Measurements from ENCODE around the gene DPY19L3.

DNA sequence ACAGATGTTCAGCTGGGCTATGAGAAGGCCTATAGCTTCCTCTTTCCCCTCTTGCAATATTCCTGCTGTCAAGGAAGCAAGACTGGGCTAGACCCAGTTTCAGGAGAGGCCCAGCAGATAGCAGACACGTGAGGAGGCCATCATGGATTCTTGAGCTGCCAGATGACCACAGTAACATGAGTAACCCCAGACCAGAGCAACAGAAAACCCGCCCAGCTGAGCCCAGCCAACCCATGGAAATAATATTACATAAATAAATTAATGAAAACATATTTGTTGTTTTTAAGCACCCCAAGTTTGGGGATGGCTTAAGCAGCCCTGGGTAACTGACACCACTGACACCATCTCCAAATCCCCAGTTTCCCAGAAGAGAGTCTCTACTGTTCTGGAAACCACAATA, 125.2 kb downstream of the DPY19L3 start:
- TF ChIP-seq, protein P1, sequence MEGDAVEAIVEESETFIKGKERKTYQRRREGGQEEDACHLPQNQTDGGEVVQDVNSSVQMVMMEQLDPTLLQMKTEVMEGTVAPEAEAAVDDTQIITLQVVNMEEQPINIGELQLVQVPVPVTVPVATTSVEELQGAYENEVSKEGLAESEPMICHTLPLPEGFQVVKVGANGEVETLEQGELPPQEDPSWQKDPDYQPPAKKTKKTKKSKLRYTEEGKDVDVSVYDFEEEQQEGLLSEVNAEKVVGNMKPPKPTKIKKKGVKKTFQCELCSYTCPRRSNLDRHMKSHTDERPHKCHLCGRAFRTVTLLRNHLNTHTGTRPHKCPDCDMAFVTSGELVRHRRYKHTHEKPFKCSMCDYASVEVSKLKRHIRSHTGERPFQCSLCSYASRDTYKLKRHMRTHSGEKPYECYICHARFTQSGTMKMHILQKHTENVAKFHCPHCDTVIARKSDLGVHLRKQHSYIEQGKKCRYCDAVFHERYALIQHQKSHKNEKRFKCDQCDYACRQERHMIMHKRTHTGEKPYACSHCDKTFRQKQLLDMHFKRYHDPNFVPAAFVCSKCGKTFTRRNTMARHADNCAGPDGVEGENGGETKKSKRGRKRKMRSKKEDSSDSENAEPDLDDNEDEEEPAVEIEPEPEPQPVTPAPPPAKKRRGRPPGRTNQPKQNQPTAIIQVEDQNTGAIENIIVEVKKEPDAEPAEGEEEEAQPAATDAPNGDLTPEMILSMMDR (IDR thresholded peaks at IDR 0.05) = no peak
- no peak for TF ChIP-seq POLR2A (IDR thresholded peaks at IDR 0.05)

Data from thyroid gland (tissue), 4 donors.